ENCODE results near the gene PRR36.

DNA sequence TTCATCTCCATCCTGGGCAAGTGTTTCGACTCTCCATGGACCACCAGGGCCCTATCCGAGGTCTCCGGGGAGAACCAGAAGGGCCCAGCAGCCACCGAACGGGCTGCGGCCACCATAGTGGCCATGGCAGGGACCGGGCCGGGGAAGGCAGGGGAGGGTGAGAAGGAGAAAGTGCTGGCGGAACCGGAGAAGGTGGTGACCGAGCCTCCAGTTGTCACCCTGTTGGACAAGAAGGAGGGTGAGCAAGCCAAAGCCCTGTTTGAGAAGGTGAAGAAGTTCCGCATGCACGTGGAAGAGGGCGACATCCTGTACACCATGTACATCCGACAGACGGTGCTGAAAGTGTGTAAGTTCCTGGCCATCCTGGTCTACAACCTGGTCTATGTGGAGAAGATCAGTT, 24.8 kb upstream of the PRR36 start:
- no peak for TF ChIP-seq POLR2A (IDR thresholded peaks at IDR 0.05)
- TF ChIP-seq, protein P1, sequence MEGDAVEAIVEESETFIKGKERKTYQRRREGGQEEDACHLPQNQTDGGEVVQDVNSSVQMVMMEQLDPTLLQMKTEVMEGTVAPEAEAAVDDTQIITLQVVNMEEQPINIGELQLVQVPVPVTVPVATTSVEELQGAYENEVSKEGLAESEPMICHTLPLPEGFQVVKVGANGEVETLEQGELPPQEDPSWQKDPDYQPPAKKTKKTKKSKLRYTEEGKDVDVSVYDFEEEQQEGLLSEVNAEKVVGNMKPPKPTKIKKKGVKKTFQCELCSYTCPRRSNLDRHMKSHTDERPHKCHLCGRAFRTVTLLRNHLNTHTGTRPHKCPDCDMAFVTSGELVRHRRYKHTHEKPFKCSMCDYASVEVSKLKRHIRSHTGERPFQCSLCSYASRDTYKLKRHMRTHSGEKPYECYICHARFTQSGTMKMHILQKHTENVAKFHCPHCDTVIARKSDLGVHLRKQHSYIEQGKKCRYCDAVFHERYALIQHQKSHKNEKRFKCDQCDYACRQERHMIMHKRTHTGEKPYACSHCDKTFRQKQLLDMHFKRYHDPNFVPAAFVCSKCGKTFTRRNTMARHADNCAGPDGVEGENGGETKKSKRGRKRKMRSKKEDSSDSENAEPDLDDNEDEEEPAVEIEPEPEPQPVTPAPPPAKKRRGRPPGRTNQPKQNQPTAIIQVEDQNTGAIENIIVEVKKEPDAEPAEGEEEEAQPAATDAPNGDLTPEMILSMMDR (IDR thresholded peaks at IDR 0.05): no peak

All from thyroid gland (tissue), 4 donors.